HFF-Myc (cell line): Measurements from ENCODE around the gene TLE1.

ENCODE experiments used
- DNase-seq: peaks from one replicate; pipeline ENCODE4 v3.0.0-alpha.2; 2011; ENCODE audit warnings: low read depth; ENCODE audit errors: extremely low read depth
- H3K4me3 ChIP-seq: replicated peaks from 2 replicates; pipeline ENCODE4 v1.5.1; 2011; ENCODE audit warnings: low read depth, mild to moderate bottlenecking, control low read depth, low read length
- CTCF ChIP-seq: IDR thresholded peaks from 2 replicates; pipeline ENCODE4 v1.5.1; 2012; ENCODE audit warnings: mild to moderate bottlenecking, low read depth, low read length, control low read depth; ENCODE audit errors: missing control alignments

Gene TLE1

GRCh38 chr9:81590688-81591087 is 98.7 kb downstream of the TLE1 start:
- no peak overlapping the region for H3K4me3 ChIP-seq
- DNase-seq: no peak
- TF ChIP-seq CTCF: no peak

- no peak for TF ChIP-seq CTCF
- DNase-seq: no peak
- no peak overlapping the region for H3K4me3 ChIP-seq
Observed at GRCh38 chr9:81589819-81590218, 99.5 kb downstream of the TLE1 start.

GRCh38 chr9:81589392-81589791 is 100.0 kb downstream of the TLE1 start:
- H3K4me3 ChIP-seq: no peak overlapping the region
- TF ChIP-seq CTCF: no peak
- DNase-seq: no peak

GRCh38 chr9:81588148-81588871 is 101.0 kb downstream of the TLE1 start:
- TF ChIP-seq CTCF: no peak
- H3K4me3 ChIP-seq: no peak overlapping the region
- DNase-seq: no peak

- H3K4me3 ChIP-seq: no peak overlapping the region
- DNase-seq: no peak
- no peak for TF ChIP-seq CTCF
Observed at GRCh38 chr9:81586786-81587185, 102.6 kb downstream of the TLE1 start.

- TF ChIP-seq CTCF: no peak
Observed at GRCh38 chr9:81585191-81585763, 104.1 kb downstream of the TLE1 start.

GRCh38 chr9:81584099-81584498 is 105.2 kb downstream of the TLE1 start:
- H3K4me3 ChIP-seq: no peak overlapping the region
- DNase-seq: no peak
- TF ChIP-seq CTCF: no peak

More at GRCh38 chr9:81585191-81585763, 104.1 kb downstream of the TLE1 start:
- no peak for DNase-seq
- no peak overlapping the region for H3K4me3 ChIP-seq
